Fibroblast of lung (primary cell): ENCODE measurements around the gene AFAP1. TPM values are rescaled to one million over a fixed set of nuclear protein-coding genes. Genes with fewer than 3 reads are reported as not detected.

Experiments
- DNase-seq, 2 donors: peaks; one replicate each; pipeline versions ENCODE4 v3.0.0 to v3.0.0-alpha.2; 2010; ENCODE audit warnings: low read depth in 2 of 2
- H2AFZ ChIP-seq: 2 replicates; pipeline ENCODE4 v1.5.1; 2012; ENCODE audit warnings: low read length, control low read depth, inconsistent platforms
- H3K27ac ChIP-seq: 2 replicates; pipeline ENCODE4 v1.5.1; 2011; ENCODE audit warnings: low read length, control low read depth; ENCODE audit not compliant: insufficient read depth
- H3K27me3 ChIP-seq: 2 replicates; pipeline ENCODE4 v1.5.1; 2011; ENCODE audit warnings: mild to moderate bottlenecking, low read length; ENCODE audit not compliant: control insufficient read depth, insufficient read depth
- H3K36me3 ChIP-seq: 2 replicates; pipeline ENCODE4 v1.5.1; 2011; ENCODE audit warnings: low read length; ENCODE audit not compliant: control insufficient read depth, insufficient read depth
- H3K4me1 ChIP-seq: 2 replicates; pipeline ENCODE4 v1.5.1; 2011; ENCODE audit warnings: low read length; ENCODE audit not compliant: control insufficient read depth, insufficient read depth; ENCODE audit errors: extremely low read depth
- H3K4me2 ChIP-seq: 2 replicates; pipeline ENCODE4 v1.5.1; 2011; ENCODE audit warnings: low read length, control low read depth; ENCODE audit not compliant: insufficient read depth; ENCODE audit errors: extremely low read depth
- H3K4me3 ChIP-seq, 4 experiments: fragments of 200-600 bp in 1 of 4; sonication (generic) in 1 of 4; replicated peaks in 1 of 4; 2 replicates each; pipeline ENCODE4 v1.5.1; 2011 to 2016; ENCODE audit warnings: low read length in 4 of 4, low read depth in 3 of 4, mild to moderate bottlenecking in 3 of 4, control low read depth in 2 of 4, inconsistent platforms in 1 of 4, mixed read lengths in 1 of 4; ENCODE audit not compliant: insufficient read depth in 1 of 4; ENCODE audit errors: control extremely low read depth in 1 of 4
- H3K79me2 ChIP-seq: 2 replicates; pipeline ENCODE4 v1.5.1; 2012; ENCODE audit warnings: mild to moderate bottlenecking, low read length, inconsistent platforms; ENCODE audit not compliant: control insufficient read depth, insufficient read depth
- H3K9ac ChIP-seq: 2 replicates; pipeline ENCODE4 v1.5.1; 2011; ENCODE audit warnings: mild to moderate bottlenecking, low read length, control low read depth; ENCODE audit not compliant: insufficient read depth
- H3K9me3 ChIP-seq: 2 replicates; pipeline ENCODE4 v1.5.1; 2012; ENCODE audit warnings: low read depth, low read length; ENCODE audit not compliant: control insufficient read depth, insufficient read depth
- H4K20me1 ChIP-seq: 2 replicates; pipeline ENCODE4 v1.5.1; 2011; ENCODE audit warnings: low read length; ENCODE audit not compliant: control insufficient read depth, insufficient read depth; ENCODE audit errors: extremely low read depth
- EZH2 ChIP-seq: IDR thresholded peaks from 2 replicates; pipeline ENCODE4 v1.5.1; 2012; ENCODE audit warnings: low read length, control low read depth, mild to moderate bottlenecking; ENCODE audit errors: missing control alignments
- polyA plus RNA-seq, 2 donors: library from polyadenylated mRNA; depleted of rRNA in 1 of 2; stranded (reverse) in 1 of 2; unstranded in 1 of 2; fragments of >200 nt; gene quantifications; 2 replicates each; pipeline ENCODE4 v1.2.1, GENCODE V29; 2011 to 2012; ENCODE audit warnings: missing spikeins in 1 of 2
- total RNA-seq: library from RNA; depleted of rRNA; stranded (reverse); fragments of >200 nt; gene quantifications from 2 replicates; pipeline ENCODE4 v1.2.1, GENCODE V29; 2014
- TF ChIP-seq, protein P1 (sequence below), 2 donors: IDR thresholded peaks in 1 of 2; conservative IDR thresholded peaks in 1 of 2; 1 replicate in 1 of 2; 2 replicates in 1 of 2; pipeline ENCODE4 v1.5.1; 2011 to 2012; ENCODE audit warnings: low read length in 2 of 2, control low read depth in 1 of 2, inconsistent platforms in 1 of 2, low read depth in 1 of 2, mild to moderate bottlenecking in 1 of 2

Gene AFAP1
- total and polyA plus RNA-seq, 2 donors (not counting 1 experiment from before 2014, with no cell fraction given): 21.8 to 30.1 TPM

DNA sequence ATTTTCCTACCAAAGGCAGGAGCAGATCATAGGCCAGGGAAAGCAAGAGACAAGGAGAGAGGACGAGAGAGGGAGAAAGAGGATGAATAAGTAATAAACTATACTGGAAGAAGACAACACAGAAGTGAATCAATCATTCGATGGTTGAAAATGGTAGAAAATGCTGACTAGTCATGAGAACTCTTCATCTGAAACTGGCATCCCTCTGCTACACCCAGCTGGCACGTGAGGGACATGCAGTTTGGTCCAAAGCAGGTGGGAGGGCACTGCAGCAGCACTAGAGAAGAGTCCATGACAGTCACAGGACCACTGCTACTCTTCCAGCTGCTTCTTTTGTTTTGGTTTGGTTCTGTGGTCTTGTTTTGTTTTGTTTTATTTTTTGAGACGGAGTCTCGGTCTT is 74.1 kb downstream of the AFAP1 start:
- Histone ChIP-seq H3K9ac (no peak overlapping the region), H3K4me2 (no peak overlapping the region), H3K4me1 (peaks cover 8% of the 10 kb centered on the region), H4K20me1 (no peaks in the 10 kb centered on the region), H3K27me3 (no peaks in the 10 kb centered on the region), H3K36me3 (peaks cover 9% of the 10 kb centered on the region), H3K4me3 (no peak overlapping the region), H3K9me3 (no peaks in the 10 kb centered on the region), H3K79me2 (peaks cover 13% of the 10 kb centered on the region), H2AFZ (no peak overlapping the region), H3K27ac (no peak overlapping the region)
- no peak for TF ChIP-seq EZH2
- TF ChIP-seq, protein P1, sequence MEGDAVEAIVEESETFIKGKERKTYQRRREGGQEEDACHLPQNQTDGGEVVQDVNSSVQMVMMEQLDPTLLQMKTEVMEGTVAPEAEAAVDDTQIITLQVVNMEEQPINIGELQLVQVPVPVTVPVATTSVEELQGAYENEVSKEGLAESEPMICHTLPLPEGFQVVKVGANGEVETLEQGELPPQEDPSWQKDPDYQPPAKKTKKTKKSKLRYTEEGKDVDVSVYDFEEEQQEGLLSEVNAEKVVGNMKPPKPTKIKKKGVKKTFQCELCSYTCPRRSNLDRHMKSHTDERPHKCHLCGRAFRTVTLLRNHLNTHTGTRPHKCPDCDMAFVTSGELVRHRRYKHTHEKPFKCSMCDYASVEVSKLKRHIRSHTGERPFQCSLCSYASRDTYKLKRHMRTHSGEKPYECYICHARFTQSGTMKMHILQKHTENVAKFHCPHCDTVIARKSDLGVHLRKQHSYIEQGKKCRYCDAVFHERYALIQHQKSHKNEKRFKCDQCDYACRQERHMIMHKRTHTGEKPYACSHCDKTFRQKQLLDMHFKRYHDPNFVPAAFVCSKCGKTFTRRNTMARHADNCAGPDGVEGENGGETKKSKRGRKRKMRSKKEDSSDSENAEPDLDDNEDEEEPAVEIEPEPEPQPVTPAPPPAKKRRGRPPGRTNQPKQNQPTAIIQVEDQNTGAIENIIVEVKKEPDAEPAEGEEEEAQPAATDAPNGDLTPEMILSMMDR (conservative IDR thresholded peaks at IDR 0.05 in 1 of 2, IDR thresholded peaks at IDR 0.05 in 1 of 2; ENCODE audit: low read depth in 1 of 2, low read length in 2 of 2): no peak
- DNase-seq: no peak

DNA sequence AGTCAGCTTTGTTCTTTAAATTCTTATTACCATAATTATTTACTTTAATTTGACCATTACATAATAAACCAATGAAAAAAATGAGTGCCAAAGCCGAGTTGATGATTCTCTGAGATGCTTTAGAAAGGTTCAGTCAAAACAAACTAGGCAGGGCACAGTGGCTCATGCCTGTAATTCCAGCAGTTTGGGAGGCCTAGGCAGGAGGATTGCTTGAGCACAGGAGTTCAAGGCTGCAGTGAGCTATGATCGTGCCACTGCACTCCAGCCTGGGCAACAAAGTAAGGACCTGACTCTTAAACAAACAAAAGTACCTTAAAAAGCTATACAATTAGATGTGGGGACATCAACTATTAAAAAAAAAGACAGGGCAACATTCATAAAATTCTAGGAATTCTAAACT is 75.0 kb downstream of the AFAP1 start:
- DNase-seq: no peak
- Histone ChIP-seq H3K27me3 (no peaks in the 10 kb centered on the region), H3K4me1 (peaks cover 9% of the 10 kb centered on the region), H3K4me3 (no peak overlapping the region), H2AFZ (no peak overlapping the region), H3K36me3 (peaks cover 8% of the 10 kb centered on the region), H3K27ac (no peak overlapping the region), H3K9ac (no peak overlapping the region), H3K9me3 (no peaks in the 10 kb centered on the region), H3K4me2 (no peak overlapping the region), H4K20me1 (no peaks in the 10 kb centered on the region), H3K79me2 (peaks cover 17% of the 10 kb centered on the region)
- TF ChIP-seq, protein P1 (conservative IDR thresholded peaks at IDR 0.05 in 1 of 2, IDR thresholded peaks at IDR 0.05 in 1 of 2; ENCODE audit: low read depth in 1 of 2, low read length in 2 of 2): no peak
- no peak for TF ChIP-seq EZH2

DNA sequence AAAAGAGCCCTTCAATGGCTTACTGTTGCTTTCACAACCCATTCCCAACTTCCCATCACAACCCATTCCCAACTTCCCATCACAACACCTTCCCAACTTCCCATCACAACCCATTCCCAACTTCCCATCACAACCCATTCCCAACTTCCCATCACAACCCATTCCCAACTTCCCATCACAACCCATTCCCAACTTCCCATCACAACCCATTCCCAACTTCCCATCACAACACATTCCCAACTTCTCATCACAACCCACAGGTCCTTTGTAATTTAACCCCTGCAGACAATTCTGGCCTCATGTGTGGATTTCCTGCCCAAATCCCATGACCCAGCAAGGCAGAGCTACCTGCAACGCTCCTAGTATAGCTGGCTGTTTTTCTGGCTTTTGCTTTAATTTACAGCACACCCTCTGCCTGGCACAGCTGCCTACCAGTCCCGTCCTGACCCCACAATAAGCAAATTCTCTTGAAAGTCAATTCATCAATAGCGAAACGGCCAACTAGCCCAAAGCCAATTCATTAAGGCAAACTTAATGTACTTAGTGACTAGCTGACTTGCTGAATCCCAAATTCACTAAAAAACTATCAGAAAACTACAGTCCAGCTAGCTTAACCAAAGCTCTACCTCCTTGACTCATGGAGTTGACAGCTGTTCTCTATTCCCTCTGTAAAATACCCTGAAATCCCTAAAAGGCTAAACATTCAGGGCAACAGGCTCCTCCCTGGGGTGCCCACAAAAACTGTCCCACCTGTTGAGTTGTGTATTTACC is 75.6 kb downstream of the AFAP1 start:
- Histone ChIP-seq H3K4me2 (no peak overlapping the region), H3K36me3 (peaks cover 8% of the 10 kb centered on the region), H3K9ac (no peak overlapping the region), H3K27ac (no peak overlapping the region), H3K4me3 (no peak overlapping the region), H3K79me2 (peaks cover 20% of the 10 kb centered on the region), H4K20me1 (no peaks in the 10 kb centered on the region), H3K9me3 (no peaks in the 10 kb centered on the region), H2AFZ (no peak overlapping the region), H3K27me3 (no peaks in the 10 kb centered on the region), H3K4me1 (peaks cover 9% of the 10 kb centered on the region)
- DNase-seq: peak; percentile 20 to 47
- TF ChIP-seq, protein P1 (conservative IDR thresholded peaks at IDR 0.05 in 1 of 2, IDR thresholded peaks at IDR 0.05 in 1 of 2; ENCODE audit: low read depth in 1 of 2, low read length in 2 of 2): no peak
- TF ChIP-seq EZH2: no peak
